GM18858 (cell line): ENCODE results near the gene ATP8A1.
"Not testable (repeated sequence)": the region's sequence is repeated elsewhere in the genome, so short reads cannot be mapped to it uniquely, and the experiment has no call there.

Source experiments
- ATAC-seq: cut with Tn5 transposase; IDR thresholded peaks from one replicate; pipeline ENCODE4 v1.9.1; 2021; ENCODE audit not compliant: unreplicated experiment

Gene ATP8A1

DNA sequence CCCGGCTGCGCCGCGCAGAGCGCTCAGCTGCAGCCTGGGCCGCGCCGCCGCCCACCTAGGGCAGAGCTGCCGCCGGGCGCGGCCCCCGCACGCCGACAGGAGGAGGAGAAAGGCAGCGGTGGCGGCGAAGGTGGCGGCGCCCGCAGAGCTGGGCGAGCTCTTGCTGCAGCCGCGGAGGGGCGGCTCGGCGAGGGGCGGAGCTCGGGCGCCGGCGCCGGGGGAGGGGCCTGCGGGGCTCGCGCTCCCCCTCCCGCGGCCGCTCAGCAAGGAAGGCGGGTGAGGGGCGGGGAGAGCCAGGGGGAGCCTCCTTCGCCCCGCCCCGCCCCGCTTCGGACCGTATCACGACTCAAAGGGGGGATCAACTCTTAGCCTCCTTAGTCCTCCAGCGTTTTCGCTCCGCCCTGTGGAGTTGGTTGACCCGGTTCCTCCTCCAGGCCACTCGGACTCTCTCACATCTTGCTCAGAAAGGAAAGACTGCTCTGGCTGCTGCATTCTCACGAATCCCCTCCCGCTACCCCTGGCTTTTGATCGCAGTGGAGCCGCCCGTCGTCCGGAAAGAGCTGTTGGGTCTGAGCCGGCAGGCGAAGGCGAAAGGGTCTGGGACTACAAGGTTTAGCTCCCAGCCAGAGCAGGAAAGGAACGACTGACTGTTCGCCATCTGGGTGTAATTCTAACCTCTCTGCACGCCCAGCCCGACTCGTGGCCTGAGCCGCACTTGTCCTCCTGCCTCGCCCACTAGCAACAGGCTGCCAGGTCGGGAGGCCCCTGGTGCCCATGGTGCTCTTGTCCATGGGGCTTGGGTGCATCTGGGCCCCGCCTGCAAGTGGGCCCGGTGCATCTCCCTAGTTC lies at the start of gene ATP8A1:
ATP8A1 (minus strand) TSS at position 162 of the 849 bp plus-strand sequence. CDS start 232 bp downstream, outside the sequence.
- peak; percentile 58 for ATAC-seq

- ATAC-seq: no peak
Observed at GRCh38 chr4:42706086-42706485, 49.2 kb upstream of the ATP8A1 start.

- ATAC-seq: no peak
Observed at GRCh38 chr4:42703813-42704212, 46.9 kb upstream of the ATP8A1 start.

GRCh38 chr4:42702895-42703294 lies 46.0 kb upstream of the ATP8A1 start:
- no peak for ATAC-seq

DNA sequence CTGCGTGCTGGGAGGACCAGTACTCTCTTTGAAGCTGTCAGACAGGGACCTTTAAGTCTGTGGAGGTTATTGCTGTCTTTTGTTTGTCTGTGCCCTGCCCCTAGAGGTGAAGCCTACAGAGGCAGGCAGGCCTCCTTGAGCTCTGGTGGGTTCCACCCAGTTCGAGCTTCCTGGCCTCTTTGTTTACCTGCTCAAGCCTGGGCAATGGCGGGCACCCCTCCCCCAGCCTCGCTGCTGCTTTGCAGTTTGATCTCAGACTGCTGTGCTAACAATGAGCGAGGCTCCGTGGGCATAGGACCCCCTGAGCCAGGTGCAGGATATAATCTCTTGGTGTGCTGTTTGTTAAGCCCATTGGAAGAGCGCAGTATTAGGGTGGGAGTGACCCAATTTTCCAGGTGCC lies 44.9 kb upstream of the ATP8A1 start:
- not testable (repeated sequence) for ATAC-seq

- ATAC-seq: no peak
Observed at GRCh38 chr4:42690537-42690936, 33.6 kb upstream of the ATP8A1 start.

- ATAC-seq: no peak
Observed at GRCh38 chr4:42683393-42683792, 26.5 kb upstream of the ATP8A1 start.

DNA sequence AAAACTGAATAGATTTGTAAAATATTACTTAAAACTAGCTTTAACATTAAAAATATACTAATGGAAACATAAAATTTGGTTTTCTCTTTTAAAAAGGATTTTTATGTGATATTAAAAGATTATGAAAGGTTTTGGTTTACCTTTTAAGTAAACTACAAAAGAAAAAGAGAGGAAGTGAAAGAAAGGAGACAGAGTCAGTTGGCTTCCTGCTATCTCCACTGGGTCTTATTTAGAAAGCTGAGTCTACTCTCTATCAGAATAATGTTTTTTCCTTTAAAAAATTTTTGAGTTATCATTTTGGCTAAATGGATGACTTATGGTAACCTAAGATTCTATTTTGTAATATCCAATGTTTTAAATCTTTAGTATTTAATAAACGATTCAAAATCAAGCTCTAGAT lies 21.6 kb upstream of the ATP8A1 start:
- no peak for ATAC-seq

DNA sequence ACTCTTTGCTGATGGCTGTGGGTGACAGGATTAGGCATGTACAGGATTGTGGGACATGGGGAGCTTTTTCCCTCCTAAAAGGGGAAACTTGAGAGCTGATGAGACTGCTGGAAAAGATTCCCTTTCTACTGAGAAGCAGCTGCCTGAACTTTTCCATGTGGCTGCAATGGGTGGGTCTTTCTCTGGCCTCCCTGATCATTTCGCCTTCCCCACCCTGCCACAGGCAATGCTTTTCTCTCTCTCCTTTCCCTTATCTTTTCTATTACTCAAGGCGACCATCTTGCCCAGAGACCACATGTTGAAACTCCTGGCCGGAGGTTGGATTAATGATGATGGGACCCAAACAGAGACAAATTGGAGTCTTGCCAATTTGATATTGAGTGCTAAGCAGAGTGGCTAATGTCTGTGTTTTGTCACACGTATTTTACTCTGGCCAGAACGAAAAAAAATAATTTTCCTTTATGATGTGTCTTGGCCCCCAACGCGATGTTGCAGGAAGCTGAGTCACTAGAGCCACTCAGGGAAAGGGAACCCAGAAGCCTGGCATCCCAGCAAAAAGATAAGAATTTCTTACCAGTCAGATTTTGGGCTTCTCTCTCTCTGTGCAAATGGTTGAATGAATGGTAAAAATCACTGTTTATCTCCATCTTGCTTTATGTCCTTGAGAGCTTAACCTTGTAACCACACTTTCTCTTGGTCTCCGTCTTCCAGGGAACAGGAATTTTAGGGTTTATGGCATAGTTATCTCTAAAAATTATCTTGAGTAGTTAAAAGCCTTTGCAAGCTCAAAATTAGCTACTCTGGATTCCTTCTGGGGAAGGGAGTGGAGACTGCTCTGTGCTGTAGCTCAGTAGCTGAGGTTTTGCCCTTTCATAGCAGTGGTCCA lies 19.4 kb upstream of the ATP8A1 start:
- ATAC-seq: no peak

- ATAC-seq: no peak
Observed at GRCh38 chr4:42673082-42673425, 16.1 kb upstream of the ATP8A1 start.

- no peak for ATAC-seq
Observed at GRCh38 chr4:42672359-42673081, 15.6 kb upstream of the ATP8A1 start.

DNA sequence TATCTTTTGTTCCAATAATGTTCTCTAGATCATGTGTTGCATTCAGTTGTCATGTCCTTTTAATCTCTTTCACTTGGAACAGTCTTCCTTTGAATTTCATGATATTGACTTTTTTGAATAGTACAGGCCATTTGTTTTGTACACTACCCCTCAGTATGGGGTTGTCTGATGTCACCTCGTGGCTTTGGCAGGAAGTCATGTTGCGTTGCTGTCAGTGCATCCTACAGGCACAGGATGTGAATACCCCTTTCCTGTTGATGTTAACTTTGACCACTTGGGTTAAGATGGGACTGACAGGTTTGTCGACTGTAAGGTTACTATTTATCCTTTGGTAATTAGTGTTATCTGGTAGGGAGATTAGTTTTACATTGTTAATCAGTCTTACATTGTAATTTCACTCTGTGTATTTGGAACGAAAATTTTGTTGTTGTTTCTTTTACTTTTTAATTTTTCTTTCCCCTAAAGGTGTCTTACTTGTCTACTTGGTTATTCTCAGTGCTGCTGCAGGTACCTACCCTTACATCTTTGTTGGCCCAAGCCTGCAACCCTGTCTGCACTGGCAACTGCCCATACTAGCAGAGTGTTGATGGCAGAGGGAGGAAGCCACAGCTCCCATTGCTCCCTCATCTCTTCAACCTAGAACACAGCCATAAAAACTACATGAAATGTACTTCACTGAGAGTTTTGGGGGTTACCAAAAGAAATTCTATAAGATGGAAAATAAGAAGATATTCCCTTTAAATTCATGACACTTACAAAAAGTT lies 14.7 kb upstream of the ATP8A1 start:
- ATAC-seq: peak; percentile 78

DNA sequence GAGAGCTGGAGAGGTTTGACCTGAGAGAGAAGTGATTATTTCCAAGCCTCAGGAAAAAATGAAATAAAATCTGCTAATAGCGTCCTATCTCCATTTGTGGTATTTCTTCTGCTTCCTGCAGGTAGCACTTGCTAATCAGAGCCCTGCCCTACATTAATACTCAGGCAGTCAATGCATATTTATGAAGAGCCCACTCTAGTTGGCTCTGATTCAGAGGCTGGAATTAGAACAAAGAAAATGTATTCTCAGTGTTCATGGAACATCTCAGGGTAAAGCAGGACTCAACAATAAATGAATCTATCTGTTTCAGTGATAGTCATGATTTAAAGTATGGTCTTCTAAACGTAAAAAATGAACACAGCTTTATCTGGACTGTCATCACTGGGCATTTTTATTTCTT lies 1.4 kb upstream of the ATP8A1 start:
- no peak for ATAC-seq

DNA sequence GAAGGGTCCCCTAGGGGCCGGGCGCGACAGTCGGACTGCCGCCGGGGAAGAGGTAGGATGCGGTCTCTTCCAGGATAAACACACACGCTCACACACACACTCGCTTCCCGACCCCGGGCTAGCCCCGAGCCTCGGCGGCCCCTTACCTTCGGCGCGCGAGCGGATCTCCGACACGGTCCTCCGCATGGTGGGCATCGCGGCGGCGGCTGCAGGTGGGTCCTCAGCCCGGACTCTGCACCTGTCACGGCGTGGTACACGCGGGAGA lies 294 bp downstream of the ATP8A1 start:
- ATAC-seq: no peak

- peak; percentile 11 for ATAC-seq
Observed at GRCh38 chr4:42655921-42656678, 805 bp downstream of the ATP8A1 start.

- ATAC-seq: peak; percentile 7
Observed at GRCh38 chr4:42655269-42655637, 1.7 kb downstream of the ATP8A1 start.

DNA sequence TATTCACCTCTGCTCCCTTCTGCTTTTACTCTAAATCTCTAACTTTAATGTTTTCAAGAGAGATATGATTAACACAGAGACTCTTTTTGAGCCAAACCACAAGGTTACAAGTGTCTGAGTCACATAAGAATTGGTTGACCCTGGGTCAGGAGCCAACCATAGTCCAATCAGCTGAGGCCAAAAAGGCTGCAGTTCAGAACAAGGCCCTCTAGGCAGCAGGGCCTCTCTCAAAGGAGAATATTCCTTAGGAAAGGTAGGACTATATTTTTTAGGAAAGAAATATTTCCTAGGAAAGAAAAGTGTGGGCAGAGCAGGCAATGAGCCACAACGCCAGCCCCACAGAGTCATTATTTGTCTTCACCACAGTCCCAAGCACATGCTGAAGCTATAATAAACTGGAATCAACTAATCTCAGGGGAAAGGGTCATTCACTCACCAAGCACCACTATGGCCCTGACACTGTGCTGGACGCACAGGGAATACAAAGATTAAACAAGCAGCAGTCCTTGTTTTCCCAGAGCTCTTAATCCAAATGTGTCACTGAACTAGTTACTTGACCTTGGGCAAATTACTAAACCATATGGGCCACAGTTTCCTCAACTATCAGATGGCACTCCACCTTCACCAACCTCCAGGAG lies 2.2 kb downstream of the ATP8A1 start:
- peak; percentile 24 for ATAC-seq

- no peak for ATAC-seq
Observed at GRCh38 chr4:42653626-42654560, 3.0 kb downstream of the ATP8A1 start.
